Activated CD4-positive, alpha-beta T cell treated with anti-CD3 and anti-CD28 coated beads, Interleukin-2, amount 50 U/mL, for 1 hour (primary cell): Measurements from ENCODE around the gene GJB6.
A peak's percentile ranks its signal among the peaks of the same experiment; 100 is the strongest.
"Not testable (repeated sequence)": the region's sequence is repeated elsewhere in the genome, so short reads cannot be mapped to it uniquely, and the experiment has no call there.

ENCODE experiments used
- DNase-seq: peaks from one replicate; pipeline ENCODE4 v3.0.0-alpha.2; 2020

The GJB6 gene

DNA sequence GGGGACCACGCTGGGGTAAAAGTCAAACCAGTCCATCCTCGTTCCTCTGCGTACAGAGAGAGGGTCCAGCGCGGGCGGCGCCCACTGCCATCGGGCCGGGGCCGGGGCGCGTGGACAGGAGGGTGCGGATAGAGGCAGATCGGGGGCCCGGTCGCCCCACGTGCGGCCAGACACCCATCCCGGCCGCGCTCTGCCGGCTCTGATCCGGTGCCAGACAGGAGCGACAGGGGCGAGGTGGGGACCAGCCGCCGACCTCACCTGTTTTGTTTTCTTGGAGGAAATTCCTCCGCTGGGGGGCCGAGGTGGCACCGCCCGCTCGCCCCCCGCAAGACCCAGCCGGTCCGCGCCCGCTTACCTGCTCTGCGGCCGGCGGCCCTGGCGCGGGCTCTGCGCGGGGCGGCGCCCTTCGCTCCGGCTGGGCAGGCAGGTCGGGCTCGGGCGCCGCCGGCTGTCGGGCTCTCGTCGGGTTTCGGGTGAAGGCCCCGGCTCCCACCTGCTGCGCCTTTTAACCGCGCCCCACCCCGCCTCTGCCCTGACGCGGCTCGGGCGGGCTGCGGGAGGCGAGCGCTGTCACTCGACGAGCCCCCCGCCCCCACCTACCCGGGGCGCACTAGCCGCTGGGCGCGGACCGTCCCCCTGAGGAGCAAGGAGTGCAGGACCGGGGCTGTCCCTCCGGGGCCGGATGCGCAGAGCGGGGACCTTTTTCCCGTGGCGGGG, at the start of gene GJB6:
Gene GJB6, minus strand, starts transcription at position 481 of the 717 bp plus-strand sequence. CDS start 8,839 bp downstream, outside the sequence.
- peak; percentile 19 for DNase-seq

DNA sequence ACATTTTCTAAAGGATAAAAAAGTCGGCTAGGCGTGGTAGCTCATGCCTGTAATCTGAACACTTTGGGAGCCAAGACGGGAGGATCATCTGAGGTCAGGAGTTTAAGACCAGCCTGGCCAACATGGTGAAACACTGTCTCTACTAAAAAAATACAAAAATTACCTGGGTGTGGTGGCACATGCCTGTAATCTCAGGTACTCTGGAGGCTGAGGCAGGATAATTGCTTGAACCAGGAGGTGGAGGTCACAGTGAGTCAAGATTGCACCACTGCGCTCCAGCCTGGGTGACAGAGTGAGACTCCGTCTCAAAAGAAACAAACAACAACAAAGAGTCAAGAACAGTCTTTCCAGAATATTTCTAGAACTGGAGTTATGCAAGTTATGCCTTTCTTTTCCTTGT, 44.8 kb upstream of the GJB6 start:
- DNase-seq, result not testable (repeated sequence)

DNA sequence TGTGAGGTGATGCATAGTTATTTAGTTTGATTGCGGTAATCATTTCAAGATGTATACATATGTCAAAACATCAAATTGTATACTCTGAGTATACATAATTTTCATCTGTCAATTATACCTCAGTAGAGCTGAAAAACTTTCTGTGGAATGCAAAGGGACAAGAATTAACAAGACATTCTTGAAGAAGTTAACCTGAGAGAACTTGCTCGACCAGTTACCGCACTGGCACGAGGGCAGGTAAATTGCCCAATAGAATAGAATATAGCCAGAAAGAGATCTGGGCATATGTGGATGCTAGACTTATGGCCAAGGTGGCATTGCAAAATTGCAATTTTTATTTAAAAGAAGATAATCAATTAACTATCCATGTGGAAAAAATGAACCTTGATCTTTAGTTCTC, 42.3 kb upstream of the GJB6 start:
- DNase-seq, result no peak

DNA sequence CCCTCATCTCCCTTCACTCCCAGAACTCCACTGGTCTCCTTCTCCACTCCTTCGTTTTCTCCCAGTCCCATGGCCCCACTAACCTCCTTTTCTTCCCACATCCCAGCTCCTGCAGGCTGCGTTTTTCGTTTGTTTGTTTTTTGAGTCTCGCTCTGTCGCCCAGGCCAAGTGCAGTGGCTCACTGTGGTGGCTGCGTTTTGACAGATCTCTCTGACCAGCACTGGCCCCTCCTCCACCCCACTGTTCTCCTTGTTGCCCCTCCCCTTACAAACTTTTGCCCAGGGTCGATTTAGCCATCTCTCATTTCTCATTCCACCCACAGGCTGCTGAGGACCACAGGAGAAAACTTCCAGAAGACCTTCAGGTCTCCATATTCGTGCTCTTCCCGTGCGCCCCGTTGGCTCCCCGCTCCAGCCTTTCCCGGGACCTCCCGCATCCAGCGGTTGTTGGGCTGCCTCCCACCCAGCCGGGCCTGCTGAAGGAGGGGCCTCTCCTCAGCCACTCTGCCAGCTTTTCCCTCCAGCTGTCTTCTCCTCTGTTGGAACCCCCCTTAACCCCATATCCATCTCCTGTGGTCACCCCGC, 40.6 kb upstream of the GJB6 start:
- DNase-seq, result no peak

DNA sequence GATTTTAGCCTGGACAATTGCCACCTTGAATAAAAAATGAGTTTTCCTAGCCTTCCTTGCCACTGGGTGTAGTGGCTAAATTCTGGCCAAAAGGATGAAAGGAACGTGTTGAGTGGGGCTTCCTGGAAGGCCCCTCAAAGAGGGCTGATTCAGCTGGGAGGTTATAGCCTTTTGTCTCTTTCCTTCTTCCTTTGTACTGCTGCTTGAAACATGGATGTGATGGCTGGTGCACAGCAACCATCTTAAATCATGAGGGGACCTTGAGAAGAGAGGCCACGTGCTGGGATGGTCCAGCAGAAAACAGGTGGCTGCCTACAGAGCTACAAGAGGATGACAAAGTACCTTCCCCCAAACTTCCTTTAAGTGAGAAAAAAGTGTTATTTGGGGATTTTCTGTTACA, 40.0 kb upstream of the GJB6 start:
- DNase-seq, result no peak

DNA sequence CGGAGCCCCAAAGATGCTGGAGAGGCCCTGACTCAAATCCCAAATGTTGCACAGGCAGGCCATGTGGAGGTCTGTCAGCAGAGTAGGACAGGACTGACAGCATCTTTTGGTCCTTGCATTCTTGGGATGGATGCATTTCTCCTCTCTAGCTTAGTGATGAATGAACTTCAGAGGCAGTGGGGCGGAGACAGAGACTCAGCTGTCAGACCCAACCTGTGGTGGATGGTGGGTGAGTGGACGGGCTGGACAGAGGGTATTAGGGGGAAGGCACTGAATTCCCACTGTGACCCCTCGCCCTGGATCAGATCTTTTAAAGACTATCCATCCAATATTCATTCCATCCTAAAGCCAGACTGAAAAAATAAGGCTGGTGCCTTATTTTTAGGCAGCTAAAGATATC, 39.3 kb upstream of the GJB6 start:
- no peak for DNase-seq

DNA sequence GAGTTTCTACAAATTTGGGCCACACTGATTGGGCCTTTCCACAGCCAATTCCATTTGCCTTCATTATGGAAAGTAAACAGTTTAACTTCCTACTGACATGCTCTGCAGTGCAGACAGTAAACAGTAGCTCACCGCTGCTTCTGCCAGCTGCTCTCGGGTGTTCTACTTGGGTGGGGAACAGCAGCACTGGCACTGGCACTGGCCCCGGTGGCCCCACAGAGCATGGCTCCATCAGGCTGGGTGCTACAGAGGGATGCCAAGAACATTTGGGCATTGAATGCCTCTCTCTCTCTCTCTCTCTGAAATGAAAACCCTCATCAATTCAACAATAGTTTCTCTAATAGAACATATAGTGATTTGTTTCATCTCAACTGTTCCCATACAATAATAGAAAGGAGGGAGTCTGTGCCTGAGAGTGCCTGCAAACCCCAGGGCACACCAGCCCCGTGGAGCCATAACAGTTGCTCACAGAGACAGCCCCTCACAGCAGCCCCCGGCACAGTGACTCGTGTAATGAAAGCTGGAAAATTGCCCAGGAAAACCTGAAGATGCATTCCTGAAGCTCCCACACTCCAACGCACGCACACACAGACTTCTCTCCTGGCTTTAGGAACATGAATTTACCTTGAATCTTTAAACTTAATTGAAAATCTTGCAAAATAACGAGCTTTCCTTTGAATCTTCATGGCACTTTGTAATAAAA, 38.2 kb upstream of the GJB6 start:
- no peak for DNase-seq

DNA sequence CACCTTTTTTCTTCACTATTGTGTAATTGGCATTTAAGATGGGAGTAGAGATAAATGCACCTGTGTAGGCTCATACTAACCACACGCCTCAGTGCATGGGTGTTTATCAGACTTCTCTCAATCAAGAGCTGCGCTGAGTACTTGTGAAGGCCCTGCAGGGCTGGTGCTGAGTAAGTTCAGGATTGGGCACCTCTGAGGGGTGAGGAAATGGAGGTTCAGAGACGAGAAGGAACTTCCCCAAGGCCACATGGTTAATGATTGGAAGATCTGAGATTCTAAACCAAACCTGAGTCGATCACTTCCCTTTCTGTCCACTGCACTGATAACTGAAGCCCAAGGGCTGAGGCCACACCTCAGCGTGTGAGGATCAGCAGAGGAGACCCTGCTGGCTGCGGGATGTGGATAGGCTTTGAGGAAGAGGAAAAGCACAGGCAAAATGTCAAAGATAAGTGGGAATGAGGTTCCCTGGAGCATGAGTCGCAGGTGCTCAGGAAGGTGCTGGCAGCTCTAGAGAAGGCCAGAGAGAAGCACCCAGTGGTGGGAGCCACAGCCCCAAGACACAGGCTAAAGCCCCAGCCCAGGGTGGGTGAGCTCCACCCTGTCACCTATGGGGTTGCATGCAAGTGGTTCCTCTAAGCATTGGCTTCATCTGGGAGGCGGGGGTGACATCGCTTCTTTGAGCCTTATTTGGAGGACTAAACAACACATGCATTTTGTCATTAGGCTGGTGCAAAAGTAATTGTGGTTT, 32.3 kb upstream of the GJB6 start:
- DNase-seq, result no peak

DNA sequence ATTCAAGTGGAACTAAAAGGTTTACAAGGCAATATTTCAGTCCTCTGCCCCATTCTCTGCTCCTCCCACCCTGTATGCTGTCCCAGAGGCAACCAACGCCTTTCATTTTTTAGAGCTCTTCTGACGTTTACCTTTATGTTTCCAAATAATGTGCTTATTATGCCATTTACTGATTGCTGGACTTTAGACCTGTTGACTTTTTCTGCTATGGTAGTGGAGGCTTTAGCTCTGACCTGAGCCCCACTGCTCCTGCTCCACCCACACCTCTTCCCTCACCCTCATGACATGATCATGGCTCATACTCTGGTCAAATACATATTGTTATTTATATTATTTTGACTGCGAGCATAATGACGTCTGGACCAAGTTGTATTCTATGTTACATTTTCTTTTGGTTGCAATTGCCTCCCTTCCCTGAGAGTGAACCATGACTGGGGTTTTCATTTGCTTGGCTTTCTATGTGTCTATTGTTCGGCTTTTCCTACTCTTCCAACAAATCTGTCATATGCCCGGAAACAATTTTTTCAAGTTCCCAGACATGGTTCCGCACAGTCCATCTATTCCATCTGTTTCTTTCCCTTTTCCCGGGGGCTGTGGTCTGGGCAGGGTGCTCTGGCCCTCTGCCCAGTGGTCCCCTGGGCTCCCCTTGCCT, 31.4 kb upstream of the GJB6 start:
- no peak for DNase-seq

DNA sequence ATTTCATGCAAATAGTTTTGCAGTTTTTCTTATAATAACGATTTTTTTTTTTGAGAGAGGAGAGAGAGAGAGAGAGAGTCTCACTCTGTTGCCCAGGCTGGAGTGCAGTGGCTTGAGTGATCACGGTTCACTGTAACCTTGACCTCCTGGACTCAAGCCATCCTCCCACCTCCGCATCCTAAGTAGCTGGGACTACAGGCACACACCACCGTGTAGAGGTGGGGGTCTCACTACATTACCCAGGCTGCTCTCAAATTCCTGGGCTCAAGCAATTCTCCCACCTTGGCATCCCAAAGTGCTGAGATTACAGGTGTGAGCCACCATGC, 26.8 kb upstream of the GJB6 start:
- no peak for DNase-seq

DNA sequence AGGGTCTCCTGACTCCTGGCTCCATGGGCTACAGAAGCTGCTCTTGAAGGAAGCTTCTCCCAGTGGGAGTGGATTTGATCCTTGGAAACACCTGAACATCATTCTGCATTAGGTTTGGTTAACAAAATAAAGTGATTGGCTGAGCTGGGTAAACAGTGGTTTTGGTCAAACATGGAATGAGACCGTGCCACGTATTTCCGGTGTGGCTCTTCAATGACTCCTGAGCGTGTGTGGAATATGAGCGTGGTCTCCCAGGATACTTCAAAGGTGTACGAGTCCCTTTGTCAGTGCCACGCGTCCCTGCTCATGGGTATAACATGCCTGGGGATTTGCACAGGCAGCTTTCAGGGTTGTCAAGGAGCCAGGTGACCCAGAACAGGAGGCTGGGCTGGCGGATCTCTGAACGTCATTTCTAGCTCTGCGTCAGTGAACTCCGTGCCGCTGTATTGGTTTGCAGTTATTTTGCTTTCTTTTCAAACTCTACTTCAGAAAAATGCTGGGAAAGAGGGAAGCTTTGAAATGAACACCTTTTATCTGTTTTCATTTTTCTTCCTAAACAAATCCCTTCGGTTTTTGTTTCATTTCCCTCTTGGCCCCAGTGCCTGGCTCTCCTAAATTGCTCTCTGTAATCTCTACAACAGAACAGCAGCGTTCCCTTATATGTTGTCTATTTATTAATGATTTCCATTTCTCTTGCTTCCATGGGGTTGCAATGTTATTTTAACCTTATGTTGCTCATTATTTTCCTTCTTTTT, 26.3 kb upstream of the GJB6 start:
- DNase-seq, result no peak

DNA sequence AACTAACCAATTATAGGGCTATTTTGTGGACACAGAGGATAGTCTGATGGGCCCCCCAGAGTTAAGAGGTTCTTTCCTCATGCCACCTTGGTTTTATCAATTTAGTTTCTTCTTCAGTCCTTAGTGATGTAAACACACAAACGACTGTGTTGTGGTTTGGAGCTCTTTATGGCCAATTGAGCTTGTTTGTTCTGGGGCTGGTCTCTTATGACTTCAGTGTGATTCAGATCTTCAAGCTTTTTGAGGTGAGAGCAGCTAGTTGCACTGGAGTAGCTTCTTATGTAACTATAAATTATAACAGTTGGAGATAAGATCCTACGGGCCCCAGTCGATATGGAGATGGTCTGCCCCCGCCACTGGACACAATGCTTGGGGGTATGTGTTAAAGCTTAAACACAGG, 22.0 kb upstream of the GJB6 start:
- DNase-seq, result no peak

DNA sequence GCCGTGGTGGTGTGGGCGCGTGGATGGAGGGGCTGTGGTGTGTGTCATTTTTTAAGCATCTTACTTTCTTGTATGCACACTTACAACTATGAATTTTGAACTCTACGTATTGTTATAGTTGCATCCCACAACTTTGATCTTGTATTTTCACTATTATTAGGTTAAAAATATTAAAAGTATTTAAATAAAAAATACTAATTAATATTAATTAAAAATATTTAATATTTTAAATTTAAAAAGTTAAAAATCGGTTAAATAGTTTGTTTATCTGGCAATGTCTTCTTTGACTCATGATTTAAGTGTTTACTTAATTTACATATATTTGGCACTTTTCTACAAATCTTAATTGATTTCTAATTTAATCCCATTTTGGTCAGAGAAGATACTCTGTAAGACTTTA, 17.8 kb upstream of the GJB6 start:
- DNase-seq, result no peak

DNA sequence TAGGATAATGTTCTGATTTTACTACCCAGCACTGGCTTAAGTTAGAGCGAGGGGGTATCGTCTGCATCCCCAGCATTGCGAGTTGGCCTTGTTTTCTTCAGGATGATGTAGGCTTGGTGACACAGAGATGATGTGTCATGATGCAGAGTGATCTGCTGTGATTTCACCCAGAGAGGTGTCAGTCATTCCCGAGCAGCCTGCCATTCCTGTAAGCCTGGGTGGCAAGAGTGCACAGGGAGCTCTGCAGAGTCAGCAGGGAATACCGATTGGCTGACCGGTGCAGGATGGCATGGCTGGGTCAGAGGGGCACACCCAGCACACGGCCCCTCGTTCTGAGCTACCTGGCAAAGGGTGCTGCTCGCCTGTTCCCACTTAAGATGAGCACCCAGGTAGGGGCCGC, 15.8 kb upstream of the GJB6 start:
- DNase-seq, result no peak

DNA sequence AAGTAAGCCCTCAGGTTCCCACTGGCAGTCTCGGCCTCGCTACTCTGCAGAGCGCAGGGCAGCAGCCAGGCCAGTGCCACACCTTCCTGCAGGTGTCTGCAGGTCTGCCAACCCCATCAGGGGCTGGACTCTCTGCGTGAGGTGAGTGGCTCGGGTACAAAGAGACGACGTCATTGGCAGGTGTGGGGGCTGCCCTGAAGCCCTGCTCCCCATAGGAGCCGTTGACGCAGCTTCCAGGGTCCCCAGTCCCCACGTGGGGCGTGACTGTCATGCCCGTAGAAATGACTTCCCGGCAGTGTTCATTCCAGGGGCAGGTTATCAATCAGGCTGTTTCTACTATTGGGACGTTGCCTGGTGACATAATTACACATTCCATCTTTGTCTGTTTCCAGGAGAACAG, 15.3 kb upstream of the GJB6 start:
- no peak for DNase-seq

DNA sequence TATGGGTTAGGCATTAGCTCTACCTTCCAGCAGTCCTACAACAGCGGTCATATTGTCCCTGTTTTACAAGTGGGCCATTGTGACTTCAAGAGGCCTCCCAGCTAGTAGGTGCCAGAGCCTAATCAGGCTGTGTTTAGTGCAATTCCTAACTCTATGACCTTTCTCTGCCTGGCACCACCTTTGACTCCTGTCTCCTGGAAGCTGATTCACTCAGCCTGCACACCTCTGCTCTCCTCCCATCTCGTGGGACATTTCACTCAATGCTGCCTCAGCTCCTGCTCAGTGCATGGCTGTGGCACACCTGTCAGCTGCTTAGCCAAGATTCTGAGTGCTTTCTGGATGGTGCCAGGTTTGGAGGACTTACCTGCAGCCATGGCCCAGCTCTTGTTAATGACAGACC, 9.5 kb upstream of the GJB6 start:
- no peak for DNase-seq

DNA sequence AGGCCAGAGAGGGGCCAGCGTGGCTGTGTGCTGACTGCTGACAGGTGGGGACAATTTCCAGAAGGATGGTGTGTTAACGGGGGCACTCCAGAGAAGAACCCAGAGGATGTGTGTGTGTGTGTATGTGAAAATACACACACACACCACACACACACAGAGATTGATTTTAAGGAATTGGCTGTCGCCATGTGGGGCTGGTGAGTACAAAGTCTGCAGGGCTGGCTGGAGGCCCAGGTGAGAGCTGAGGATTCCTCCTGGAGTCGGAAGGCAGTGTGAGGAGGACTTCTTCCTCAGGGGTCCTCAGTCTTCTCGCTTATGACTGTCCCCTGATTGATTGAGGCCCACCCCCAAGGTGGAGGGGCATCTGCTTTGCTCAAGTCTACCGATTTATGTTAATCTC, 7.6 kb upstream of the GJB6 start:
- no peak for DNase-seq

DNA sequence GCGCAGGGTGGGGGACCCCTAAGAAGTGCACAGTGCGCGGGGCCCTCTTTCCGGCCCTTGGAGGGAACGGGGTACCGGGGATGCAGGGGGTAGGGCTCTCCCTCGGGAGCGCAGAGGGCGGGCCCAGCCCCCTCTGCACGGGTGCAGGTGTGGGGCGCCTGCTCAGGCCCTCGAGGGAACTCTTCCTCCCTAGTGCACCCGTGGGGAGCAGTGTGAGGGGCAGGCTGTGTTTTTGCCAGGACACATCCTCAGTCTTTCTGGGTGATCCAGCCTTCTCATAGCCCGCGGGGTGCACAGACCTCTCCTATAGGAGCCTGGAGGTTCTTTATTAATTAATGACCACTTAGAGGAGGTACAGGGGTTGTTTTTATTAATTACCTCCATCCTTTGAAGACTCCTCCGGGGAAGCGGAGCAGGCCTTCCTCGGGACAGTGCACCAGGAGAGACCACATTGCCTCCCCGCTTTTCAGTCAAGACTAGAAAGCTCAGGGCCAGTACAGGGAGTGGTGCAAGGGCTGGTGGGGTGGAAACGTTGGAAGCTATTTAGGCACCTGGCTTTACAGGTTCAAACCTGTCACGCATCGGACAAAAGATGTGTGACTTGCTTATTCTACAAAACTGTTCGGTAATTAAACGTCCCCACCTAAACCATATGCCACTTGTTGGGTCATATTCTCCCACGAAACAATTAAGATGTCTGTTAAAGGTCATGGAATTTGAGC, 598 bp upstream of the GJB6 start:
- no peak for DNase-seq

DNA sequence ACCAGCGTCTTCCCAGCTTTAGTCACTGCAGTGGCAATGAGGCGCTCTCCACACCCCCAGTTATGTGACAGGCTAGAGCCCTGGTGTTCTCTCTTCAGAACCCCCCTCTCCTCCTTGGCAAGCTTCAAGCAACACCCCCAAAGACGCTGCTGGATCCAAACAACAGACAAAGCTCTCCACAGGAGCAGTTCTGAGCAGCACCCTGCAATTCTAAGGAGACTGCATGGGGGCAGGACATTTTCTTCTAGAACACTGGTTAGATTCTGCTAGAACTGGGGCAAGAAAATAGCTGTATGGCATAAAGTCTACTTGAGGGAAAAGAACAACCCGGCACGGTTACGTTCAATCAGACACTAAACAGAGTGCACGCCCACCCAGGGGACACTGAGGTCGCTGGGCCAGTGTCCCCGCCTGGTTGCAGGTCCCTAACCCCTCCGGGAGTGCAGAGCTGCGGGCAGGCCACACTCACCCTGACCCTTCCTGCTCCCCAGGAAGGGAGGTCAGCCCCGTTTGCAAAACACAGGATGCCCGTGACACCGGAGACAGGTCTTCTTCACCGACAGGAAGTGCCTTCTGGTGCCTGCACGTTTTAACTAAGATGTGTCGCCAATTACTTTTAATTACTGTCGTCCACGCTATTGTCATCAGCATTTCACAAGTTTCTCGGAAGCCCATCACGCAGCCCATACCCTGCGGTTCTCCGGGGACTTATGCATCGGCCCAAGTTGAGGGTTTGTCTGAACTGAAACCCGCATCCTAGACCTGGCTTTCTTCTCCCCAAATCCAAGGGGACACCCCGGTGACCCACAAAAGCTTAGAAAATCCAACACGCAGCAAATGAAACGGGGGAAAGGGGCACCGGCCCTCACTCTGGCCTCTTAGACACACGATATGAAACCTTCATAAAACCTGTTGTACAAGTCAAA, 943 bp downstream of the GJB6 start:
- no peak for DNase-seq

DNA sequence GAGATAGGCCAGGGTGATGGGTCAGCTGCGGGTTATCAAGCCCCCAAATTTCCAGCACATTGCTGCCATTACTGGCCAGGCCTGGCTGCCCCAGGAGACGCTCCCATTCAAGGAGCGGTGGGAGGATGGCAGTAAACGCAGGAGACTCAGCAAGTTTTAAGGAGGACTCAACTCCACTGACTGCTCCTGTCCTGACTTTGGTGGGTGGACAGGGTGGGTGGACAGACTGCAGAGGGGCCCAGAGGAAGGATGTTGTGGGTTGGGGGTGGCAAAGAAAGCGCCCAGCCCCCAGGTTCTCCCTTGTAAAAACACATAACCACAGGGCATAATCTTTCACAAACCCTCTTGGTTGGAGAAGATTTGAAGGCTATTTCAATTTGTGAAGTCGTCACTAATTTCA, 4.4 kb downstream of the GJB6 start:
- no peak for DNase-seq

DNA sequence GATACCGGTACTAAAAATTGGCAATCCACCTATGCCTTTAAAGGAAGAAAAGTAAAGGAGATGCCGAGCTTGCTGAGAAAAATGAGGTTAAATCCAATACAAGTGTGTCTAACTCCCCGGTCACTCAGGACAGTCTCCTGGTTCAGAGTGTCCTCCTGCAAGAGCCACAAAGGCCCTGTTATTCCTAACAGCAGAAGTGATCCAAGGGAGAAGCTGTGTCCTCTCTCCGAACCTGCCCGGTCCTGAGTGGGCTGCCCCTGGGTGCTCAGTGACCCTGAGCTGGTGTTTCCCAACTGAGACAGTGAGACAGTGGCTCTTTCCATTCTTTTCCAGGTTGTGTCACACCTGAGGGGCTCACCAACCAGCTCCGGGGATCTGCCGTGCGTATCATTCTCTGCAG, 4.8 kb downstream of the GJB6 start:
- DNase-seq, result no peak
